Thyroid gland (tissue), 4 donors: ENCODE data around the gene CDCA4. TPM values are rescaled to one million over a fixed set of nuclear protein-coding genes. Genes with fewer than 3 reads are reported as not detected.
A peak's percentile ranks its signal among the peaks of the same experiment; 100 is the strongest.

ENCODE experiments used
- DNase-seq, 2 donors: peaks; one replicate each; pipeline ENCODE4 v3.0.0-alpha.2; 2019
- H3K27ac ChIP-seq, 3 donors: fragments of 200-600 bp; sonication (generic); 1 replicate in 2 of 3; 2 replicates in 1 of 3; pipeline ENCODE4 v1.5.1; 2016 to 2019; ENCODE audit warnings: mild to moderate bottlenecking in 1 of 3, moderate library complexity in 1 of 3
- H3K27me3 ChIP-seq: fragments of 200-600 bp; sonication (generic); one replicate; pipeline ENCODE4 v1.5.1; 2019
- H3K36me3 ChIP-seq, 2 donors: fragments of 200-600 bp; sonication (generic); one replicate each; pipeline ENCODE4 v1.5.1; 2016 to 2019
- H3K4me1 ChIP-seq, 2 donors: fragments of 200-600 bp; sonication (generic); one replicate each; pipeline ENCODE4 v1.5.1; 2017 to 2019
- H3K4me3 ChIP-seq, 3 donors: fragments of 200-600 bp; sonication (generic); replicated peaks in 1 of 3; 1 replicate in 2 of 3; 2 replicates in 1 of 3; pipeline ENCODE4 v1.5.1; 2016; ENCODE audit warnings: mild to moderate bottlenecking in 1 of 3
- H3K9me3 ChIP-seq: fragments of 200-600 bp; sonication (generic); one replicate; pipeline ENCODE4 v1.5.1; 2017
- POLR2A ChIP-seq, 2 donors: fragments of 450-650 bp; IDR thresholded peaks; one replicate each; pipeline ENCODE4 v1.6.1; 2017; ENCODE audit warnings: antibody characterized with exemption in 2 of 2, mild to moderate bottlenecking in 2 of 2, moderate library complexity in 1 of 2
- WGBS, 2 donors: methylation state at CpG; one replicate each; pipeline ENCODE4 v1.1.5; 2017; 5-methylcytosine and 5-hydroxymethylcytosine counted together
- intact Hi-C: fragments of 100-400 bp; cut with DNase I; formaldehyde crosslinking; loops from one replicate; pipeline ENCODE4 v1.15.1; 2023
- total RNA-seq, 4 donors: library from RNA; depleted of rRNA; stranded (reverse); fragments of >200 nt; gene quantifications; one replicate each; pipeline ENCODE4 v1.2.3, GENCODE V29; 2016
- TF ChIP-seq, protein P1 (sequence below), 6 experiments: fragments of 200-600 bp in 3 of 6; fragments of 450-650 bp in 3 of 6; sonication (generic) in 3 of 6; IDR thresholded peaks; one replicate each; pipeline ENCODE4 v1.5.1; 2016 to 2019; ENCODE audit warnings: antibody characterized with exemption in 6 of 6, mild to moderate bottlenecking in 2 of 6, inconsistent platforms in 1 of 6, moderate library complexity in 1 of 6

The CDCA4 gene
- total RNA-seq, 4 donors from 2014 or later = 5.8 to 8.1 (median 7.3) TPM

DNA sequence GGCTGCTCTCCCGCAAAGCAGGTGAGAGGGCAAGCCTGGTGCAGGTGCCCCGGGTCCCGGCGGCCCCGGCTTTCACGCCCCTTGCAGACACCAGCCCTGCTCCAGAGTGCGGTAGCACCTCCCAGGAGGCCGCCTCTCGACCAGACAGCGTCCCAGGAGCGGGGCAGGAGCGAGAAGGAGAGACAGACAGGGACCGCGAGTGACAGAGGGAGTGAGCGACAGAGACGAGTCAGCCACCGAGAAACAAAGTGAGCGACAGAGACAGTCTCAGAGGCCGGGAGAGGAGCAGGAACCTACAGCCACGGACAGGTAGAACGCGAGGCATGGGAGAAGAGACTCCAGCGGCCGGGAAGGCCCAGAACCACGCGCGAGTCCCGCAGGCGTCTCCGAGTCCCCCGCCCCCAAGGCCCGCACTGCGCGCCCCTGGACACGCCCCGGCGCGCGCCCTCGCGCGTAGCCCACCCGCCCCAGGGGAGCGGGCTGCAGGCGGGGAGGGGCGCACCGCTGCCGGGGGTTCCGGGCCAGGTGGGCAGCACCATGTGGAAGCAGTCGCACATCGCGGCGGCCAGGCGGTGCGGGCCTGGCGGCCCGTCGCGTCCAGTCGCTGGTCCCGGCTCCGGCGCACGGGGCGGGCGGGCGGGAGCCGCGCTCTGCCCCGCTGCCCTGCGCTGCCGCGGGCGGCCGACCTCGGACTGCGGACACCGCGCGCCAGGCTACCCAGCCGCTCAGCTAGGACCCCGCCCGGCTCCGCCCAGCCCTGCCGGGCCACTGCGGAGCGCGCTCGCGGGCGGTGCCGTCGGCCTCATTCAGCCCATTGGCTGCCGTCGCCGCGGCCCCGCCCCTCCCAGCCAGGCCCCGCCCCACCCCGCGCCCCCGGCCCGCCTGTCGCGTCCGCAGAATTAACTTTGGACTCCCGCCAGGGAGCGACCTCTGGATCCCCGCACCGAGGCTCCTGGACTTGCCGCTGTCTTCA lies 42.9 kb downstream of the CDCA4 start, which contains the start of gene AHNAK2:
TSS of gene AHNAK2 (minus strand) at position 694 of the 973 bp plus-strand sequence. CDS start at position 557, 137 bp downstream.
- TF ChIP-seq, protein P1, sequence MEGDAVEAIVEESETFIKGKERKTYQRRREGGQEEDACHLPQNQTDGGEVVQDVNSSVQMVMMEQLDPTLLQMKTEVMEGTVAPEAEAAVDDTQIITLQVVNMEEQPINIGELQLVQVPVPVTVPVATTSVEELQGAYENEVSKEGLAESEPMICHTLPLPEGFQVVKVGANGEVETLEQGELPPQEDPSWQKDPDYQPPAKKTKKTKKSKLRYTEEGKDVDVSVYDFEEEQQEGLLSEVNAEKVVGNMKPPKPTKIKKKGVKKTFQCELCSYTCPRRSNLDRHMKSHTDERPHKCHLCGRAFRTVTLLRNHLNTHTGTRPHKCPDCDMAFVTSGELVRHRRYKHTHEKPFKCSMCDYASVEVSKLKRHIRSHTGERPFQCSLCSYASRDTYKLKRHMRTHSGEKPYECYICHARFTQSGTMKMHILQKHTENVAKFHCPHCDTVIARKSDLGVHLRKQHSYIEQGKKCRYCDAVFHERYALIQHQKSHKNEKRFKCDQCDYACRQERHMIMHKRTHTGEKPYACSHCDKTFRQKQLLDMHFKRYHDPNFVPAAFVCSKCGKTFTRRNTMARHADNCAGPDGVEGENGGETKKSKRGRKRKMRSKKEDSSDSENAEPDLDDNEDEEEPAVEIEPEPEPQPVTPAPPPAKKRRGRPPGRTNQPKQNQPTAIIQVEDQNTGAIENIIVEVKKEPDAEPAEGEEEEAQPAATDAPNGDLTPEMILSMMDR (IDR thresholded peaks at IDR 0.05) = no peak
- peak in 1 of 2 donors; percentile 69 for TF ChIP-seq POLR2A (IDR thresholded peaks at IDR 0.05)
- Histone ChIP-seq H3K4me1 (peaks cover 38 to 78% of the 10 kb centered on the region in 2 donors), H3K4me3 (peak within 1 kb of the TSS in 1 of 3 donors; percentile 26), H3K27ac (no peak within 1 kb of the TSS), H3K36me3 (no peaks in the 10 kb centered on the region), H3K27me3 (no peaks in the 10 kb centered on the region), H3K9me3 (no peaks in the 10 kb centered on the region)
- WGBS, 2 donors = 11% methylated on average over 17 of the region's 111 CpGs
- intact Hi-C loops = loop anchor here (5.0 to 10.0 kb wide), 2 partner anchors 109 to 153 kb away; no protein-coding TSS in a partner anchor
- DNase-seq = peak; percentile 78 to 82

DNA sequence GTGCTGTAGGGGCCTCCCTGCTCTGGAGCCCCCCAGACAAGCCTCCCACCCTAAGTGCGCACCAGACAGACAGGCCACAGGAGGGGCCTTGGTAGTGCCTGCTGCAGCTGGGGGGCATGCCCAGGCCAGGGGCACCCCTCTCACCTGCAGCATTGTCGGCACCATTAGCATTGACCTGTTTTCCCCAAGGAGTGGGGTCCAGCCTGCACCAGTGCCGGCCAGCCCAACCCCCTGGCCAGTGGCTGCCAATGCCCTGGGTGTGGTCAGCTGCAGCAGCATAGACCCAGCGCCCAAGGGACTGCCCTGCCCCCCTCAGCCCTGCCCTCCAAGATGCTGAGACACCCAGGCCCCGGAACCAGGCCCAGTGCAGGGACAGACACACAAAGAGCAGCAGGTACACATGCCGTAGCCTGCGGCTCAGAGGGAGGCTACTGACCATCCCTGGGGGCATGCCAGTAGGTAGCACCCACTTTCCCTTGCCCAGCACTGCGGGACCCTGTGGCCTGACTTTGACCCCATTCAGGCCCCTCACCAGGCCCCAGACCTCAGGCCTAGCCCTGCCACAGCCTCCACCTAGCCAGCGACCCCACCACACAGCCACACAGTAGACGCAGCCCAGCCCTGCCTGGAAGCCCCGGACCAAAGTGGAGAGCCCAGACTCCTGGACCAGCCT lies 43.7 kb downstream of the CDCA4 start:
- no peaks in the 10 kb centered on the region for H3K36me3 ChIP-seq
- H3K27me3 ChIP-seq = no peaks in the 10 kb centered on the region
- H3K27ac ChIP-seq = no peak overlapping the region
- H3K4me3 ChIP-seq = no peak overlapping the region
- 71% methylated on average over 2 of the region's 11 CpGs; no CpG with 5 or more reads in 1 of the 2 donors for WGBS, 2 donors
- intact Hi-C loops = loop anchor here (5.0 to 10.0 kb wide), 2 partner anchors 110 to 152 kb away; no protein-coding TSS in a partner anchor
- no peak for DNase-seq
- TF ChIP-seq, protein P1 (IDR thresholded peaks at IDR 0.05) = no peak
- no peak for TF ChIP-seq POLR2A (IDR thresholded peaks at IDR 0.05)
- H3K9me3 ChIP-seq = no peaks in the 10 kb centered on the region
- H3K4me1 ChIP-seq = peaks cover 46 to 86% of the 10 kb centered on the region in 2 donors

DNA sequence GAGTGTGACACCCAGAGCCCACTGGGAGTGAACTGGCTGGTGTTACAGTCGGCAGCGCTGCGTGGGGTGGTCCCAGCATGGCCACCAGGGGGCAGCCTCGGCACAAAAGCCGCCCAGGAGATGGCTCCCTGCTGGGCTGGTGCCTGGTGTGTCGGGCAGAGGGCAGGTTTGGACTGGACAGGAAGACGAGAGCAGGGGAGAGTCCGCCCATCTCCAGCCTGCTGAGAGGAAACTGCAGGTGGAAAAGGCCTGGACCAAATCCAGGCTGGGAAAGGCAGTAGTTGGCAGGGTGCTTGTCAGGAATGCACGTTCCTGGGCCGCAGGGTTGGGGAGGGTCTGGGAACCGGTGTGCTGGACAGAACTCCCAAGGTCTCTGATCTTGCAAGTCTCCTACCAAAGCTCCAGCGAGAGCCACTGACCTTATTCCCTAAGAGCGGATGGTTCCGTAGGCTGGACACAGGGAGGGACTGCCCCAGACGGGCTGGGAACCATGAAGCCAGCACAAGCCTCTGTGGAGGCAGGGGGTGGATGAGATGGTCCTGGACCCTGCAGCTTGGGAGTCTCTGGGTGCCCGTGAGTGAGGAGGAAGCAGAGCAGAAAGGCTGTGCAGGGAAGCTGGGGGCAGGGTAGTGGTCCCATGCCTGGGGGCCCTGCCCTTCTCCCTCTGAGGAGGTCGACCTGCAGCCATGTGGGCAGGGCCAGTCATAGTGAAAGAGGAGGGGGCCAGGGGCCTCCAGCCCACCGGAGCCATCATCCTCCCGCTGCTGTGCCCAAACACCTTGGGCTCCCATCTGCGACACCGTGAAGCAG lies 44.5 kb downstream of the CDCA4 start:
- peak; percentile 86 to 91 for DNase-seq
- H3K4me3 ChIP-seq = no peak overlapping the region
- TF ChIP-seq, protein P1 (IDR thresholded peaks at IDR 0.05) = peak; percentile 84 to 94 (median 88)
- no peak for TF ChIP-seq POLR2A (IDR thresholded peaks at IDR 0.05)
- WGBS, 2 donors = 52 to 53% methylated on average over 12 to 18 of the region's 21 CpGs
- H3K9me3 ChIP-seq = no peaks in the 10 kb centered on the region
- no peaks in the 10 kb centered on the region for H3K27me3 ChIP-seq
- peaks cover 52 to 94% of the 10 kb centered on the region in 2 donors for H3K4me1 ChIP-seq
- no peaks in the 10 kb centered on the region for H3K36me3 ChIP-seq
- no peak overlapping the region for H3K27ac ChIP-seq
- intact Hi-C loops = loop anchor here (5.0 to 10.0 kb wide), 2 partner anchors 111 to 152 kb away; no protein-coding TSS in a partner anchor

DNA sequence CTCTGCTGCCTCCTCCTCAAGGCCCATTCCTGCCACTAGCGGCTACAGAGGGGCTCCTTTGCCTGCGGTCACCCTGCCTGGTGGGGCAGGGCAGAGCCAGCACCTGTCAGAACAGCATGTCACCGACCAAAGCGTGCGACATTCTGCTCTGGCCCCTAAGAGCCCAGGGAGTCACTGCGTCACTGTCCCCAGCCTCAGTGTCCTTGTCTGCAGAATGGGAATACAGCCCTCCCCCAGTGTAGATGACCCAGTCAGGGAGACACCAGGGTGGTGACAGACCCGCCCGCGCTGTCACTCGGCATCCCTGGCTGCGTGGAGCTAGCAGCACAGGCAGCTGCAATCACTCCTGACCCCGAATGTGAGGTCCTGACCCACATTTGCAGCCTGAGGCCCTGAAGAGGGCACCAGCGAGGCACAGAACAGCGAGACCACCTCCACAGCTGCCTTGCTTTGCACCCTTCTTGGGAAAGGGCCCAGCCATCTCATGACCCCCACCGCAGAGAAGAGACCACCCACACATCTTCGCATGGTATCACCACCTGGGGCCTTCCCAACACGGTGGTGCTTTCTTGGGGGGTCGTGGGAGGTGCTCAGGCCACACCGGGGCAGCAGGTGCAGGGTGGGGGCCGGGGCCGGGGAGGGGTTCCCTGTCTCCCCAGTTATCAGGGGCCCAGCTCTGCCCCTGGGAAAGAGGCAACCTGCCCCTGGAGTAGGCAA lies 45.2 kb downstream of the CDCA4 start:
- H3K27me3 ChIP-seq = no peaks in the 10 kb centered on the region
- no peak for TF ChIP-seq POLR2A (IDR thresholded peaks at IDR 0.05)
- TF ChIP-seq, protein P1 (IDR thresholded peaks at IDR 0.05) = no peak
- intact Hi-C loops = loop anchor here (2.0 to 10.0 kb wide), 3 partner anchors 71 to 151 kb away; no protein-coding TSS in a partner anchor
- DNase-seq = no peak
- H3K4me3 ChIP-seq = no peak overlapping the region
- H3K9me3 ChIP-seq = no peaks in the 10 kb centered on the region
- H3K36me3 ChIP-seq = no peaks in the 10 kb centered on the region
- 59 to 76% methylated on average over 12 to 14 of the region's 21 CpGs for WGBS, 2 donors
- H3K4me1 ChIP-seq = peaks cover 52 to 97% of the 10 kb centered on the region in 2 donors
- H3K27ac ChIP-seq = no peak overlapping the region
